Uterus (tissue), 4 donors: Measurements from ENCODE around the gene SYT12. TPM values are rescaled to one million over a fixed set of nuclear protein-coding genes. Genes with fewer than 3 reads are reported as not detected.
A peak's percentile ranks its signal among the peaks of the same experiment; 100 is the strongest.

Experiments used
- DNase-seq, 2 donors: peaks; one replicate each; pipeline ENCODE4 v3.0.0-alpha.2; 2019 to 2020
- H3K27ac ChIP-seq, 2 donors: fragments of 200-600 bp; sonication (generic); 1 replicate in 1 of 2; 2 replicates in 1 of 2; pipeline ENCODE4 v1.5.1; 2016 to 2018
- H3K27me3 ChIP-seq, 2 donors: fragments of 200-600 bp; sonication (generic); one replicate each; pipeline ENCODE4 v1.5.1; 2018 to 2019; ENCODE audit warnings: control low read depth in 1 of 2
- H3K36me3 ChIP-seq, 2 donors: fragments of 200-600 bp; sonication (generic); one replicate each; pipeline ENCODE4 v1.5.1; 2019; ENCODE audit warnings: control low read depth in 1 of 2
- H3K4me1 ChIP-seq, 2 donors: fragments of 200-600 bp; sonication (generic); one replicate each; pipeline ENCODE4 v1.5.1; 2018 to 2019; ENCODE audit warnings: control low read depth in 1 of 2
- H3K4me3 ChIP-seq, 2 donors: fragments of 200-600 bp; sonication (generic); 1 replicate in 1 of 2; 2 replicates in 1 of 2; pipeline ENCODE4 v1.5.1; 2018 to 2019; ENCODE audit warnings: mild to moderate bottlenecking in 1 of 2
- H3K9me3 ChIP-seq, 2 donors: fragments of 200-600 bp; sonication (generic); one replicate each; pipeline ENCODE4 v1.5.1; 2019; ENCODE audit warnings: control low read depth in 1 of 2
- CTCF ChIP-seq, 4 experiments: fragments of 200-600 bp in 2 of 4; fragments of 450-650 bp in 2 of 4; sonication (generic) in 2 of 4; IDR thresholded peaks; one replicate each; pipeline ENCODE4 v1.5.1; 2016 to 2019; ENCODE audit warnings: antibody characterized with exemption in 4 of 4, mild to moderate bottlenecking in 2 of 4, moderate library complexity in 1 of 4
- POLR2A ChIP-seq, 2 donors: fragments of 450-650 bp; IDR thresholded peaks; one replicate each; pipeline ENCODE4 v1.6.1; 2016; ENCODE audit warnings: antibody characterized with exemption in 2 of 2, mild to moderate bottlenecking in 1 of 2, moderate library complexity in 1 of 2
- intact Hi-C: fragments of 100-400 bp; cut with DNase I; formaldehyde crosslinking; loops from one replicate; pipeline ENCODE4 v1.15.1; 2023; ENCODE audit warnings: low total_unique reads
- total RNA-seq, 4 donors: library from RNA; depleted of rRNA in 3 of 4; stranded (reverse); fragments of >200 nt in 3 of 4; gene quantifications; one replicate each; pipeline versions ENCODE4 v1.1.0 to v1.2.4, GENCODE V29; 2014 to 2023
- donor health status: DM: yes; HTN: yes; CAD: no.

Gene SYT12
- total RNA-seq, 4 donors from 2014 or later = 0.55 to 0.61 TPM; not detected in 2

- Histone ChIP-seq H3K4me3 (no peak overlapping the region), H3K36me3 (no peaks in the 10 kb centered on the region), H3K27me3 (no peaks in the 10 kb centered on the region), H3K4me1 (no peaks in the 10 kb centered on the region), H3K9me3 (no peaks in the 10 kb centered on the region), H3K27ac (no peak overlapping the region)
- no peak for TF ChIP-seq CTCF (IDR thresholded peaks at IDR 0.05)
- TF ChIP-seq POLR2A (IDR thresholded peaks at IDR 0.05) = no peak
- DNase-seq = peak in 1 of 2 donors; percentile 23
- intact Hi-C loops = no loop called here
These were observed 22.4 kb downstream of the SYT12 start for GRCh38 chr11:67045314-67045713.

- no peak for TF ChIP-seq POLR2A (IDR thresholded peaks at IDR 0.05)
- TF ChIP-seq CTCF (IDR thresholded peaks at IDR 0.05) = no peak
- no peak for DNase-seq
- H3K36me3 ChIP-seq = no peaks in the 10 kb centered on the region
- no peaks in the 10 kb centered on the region for H3K9me3 ChIP-seq
- no peaks in the 10 kb centered on the region for H3K27me3 ChIP-seq
- intact Hi-C loops = no loop called here
- no peak overlapping the region for H3K27ac ChIP-seq
- no peaks in the 10 kb centered on the region for H3K4me1 ChIP-seq
- no peak overlapping the region for H3K4me3 ChIP-seq
These were observed 25.7 kb downstream of the SYT12 start for GRCh38 chr11:67048515-67049130.

- Histone ChIP-seq H3K9me3 (no peaks in the 10 kb centered on the region), H3K4me3 (no peak overlapping the region), H3K4me1 (no peaks in the 10 kb centered on the region), H3K27ac (no peak overlapping the region), H3K27me3 (no peaks in the 10 kb centered on the region), H3K36me3 (no peaks in the 10 kb centered on the region)
- intact Hi-C loops = no loop called here
- no peak for DNase-seq
- no peak for TF ChIP-seq CTCF (IDR thresholded peaks at IDR 0.05)
- TF ChIP-seq POLR2A (IDR thresholded peaks at IDR 0.05) = no peak
These were observed 27.2 kb downstream of the SYT12 start for GRCh38 chr11:67050139-67050538.

- H3K27ac ChIP-seq = no peak overlapping the region
- no peaks in the 10 kb centered on the region for H3K27me3 ChIP-seq
- H3K4me3 ChIP-seq = no peak overlapping the region
- no peak for TF ChIP-seq CTCF (IDR thresholded peaks at IDR 0.05)
- no peak for DNase-seq
- H3K36me3 ChIP-seq = no peaks in the 10 kb centered on the region
- H3K4me1 ChIP-seq = no peaks in the 10 kb centered on the region
- no peaks in the 10 kb centered on the region for H3K9me3 ChIP-seq
- intact Hi-C loops = no loop called here
These were observed 28.4 kb downstream of the SYT12 start for GRCh38 chr11:67051180-67051893.

GRCh38 chr11:67051945-67052488 is 29.1 kb downstream of the SYT12 start:
- H3K36me3 ChIP-seq = no peaks in the 10 kb centered on the region
- no peak for TF ChIP-seq POLR2A (IDR thresholded peaks at IDR 0.05)
- no peak for TF ChIP-seq CTCF (IDR thresholded peaks at IDR 0.05)
- H3K4me3 ChIP-seq = no peak overlapping the region
- intact Hi-C loops = no loop called here
- H3K4me1 ChIP-seq = no peaks in the 10 kb centered on the region
- no peaks in the 10 kb centered on the region for H3K27me3 ChIP-seq
- no peaks in the 10 kb centered on the region for H3K9me3 ChIP-seq
- no peak for DNase-seq
- no peak overlapping the region for H3K27ac ChIP-seq
